Measurements from ENCODE around the gene KRTAP4-11.
"Not testable (repeated sequence)": the region's sequence is repeated elsewhere in the genome, so short reads cannot be mapped to it uniquely, and the experiment has no call there.

Gene KRTAP4-11

DNA sequence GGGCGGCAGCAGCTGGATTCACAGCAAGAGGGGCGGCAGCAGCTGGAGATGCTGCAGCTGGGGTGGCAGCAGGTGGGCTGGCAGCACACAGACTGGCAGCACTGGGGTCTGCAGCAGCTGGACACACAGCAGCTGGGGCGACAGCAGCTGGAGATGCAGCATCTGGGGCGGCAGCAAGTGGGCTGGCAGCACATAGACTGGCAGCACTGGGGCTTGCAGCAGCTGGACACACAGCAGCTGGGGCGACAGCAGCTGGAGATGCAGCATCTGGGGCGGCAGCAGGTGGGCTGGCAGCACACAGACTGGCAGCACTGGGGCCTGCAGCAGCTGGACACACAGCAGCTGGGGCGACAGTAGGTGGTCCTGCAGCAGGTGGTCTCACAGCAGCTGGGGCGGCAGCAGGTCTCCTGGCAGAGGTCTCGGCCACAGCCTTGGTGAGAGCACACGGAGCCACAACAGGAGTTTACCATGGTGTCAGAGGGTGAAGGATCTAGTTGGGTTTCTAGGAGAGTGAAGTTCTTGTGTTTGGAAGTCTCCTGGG, at the start of gene KRTAP4-11:
TSS of gene KRTAP4-11 (minus strand) at position 528 of the 541 bp plus-strand sequence. CDS start at position 470, 58 bp downstream.
- in situ Hi-C loops (cut with MboI; ENCODE audit: low sequenced_read_pairs), result not testable (repeated sequence)

DNA sequence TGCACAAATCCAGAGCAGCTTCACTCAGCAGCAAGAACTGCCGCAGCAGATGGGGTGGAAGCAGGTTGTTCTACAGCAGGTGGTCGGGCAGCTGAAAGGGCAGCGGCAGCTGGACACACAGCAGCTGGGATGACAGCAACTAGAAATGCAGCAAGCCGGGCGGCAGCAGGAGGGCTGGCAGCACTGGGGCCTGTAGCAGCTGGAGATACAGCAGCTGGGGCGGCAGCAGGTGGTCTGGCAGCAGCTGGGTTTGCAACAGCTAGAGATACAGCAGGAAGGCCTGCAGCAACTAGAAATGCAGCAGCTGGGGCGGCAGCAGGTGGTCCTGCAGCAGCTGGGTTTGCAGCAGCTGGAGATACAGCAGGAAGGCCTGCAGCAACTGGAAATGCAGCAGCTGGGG, 49.4 kb upstream of the KRTAP4-11 start:
- in situ Hi-C loops (cut with MboI; ENCODE audit: low sequenced_read_pairs), result no loop called here

DNA sequence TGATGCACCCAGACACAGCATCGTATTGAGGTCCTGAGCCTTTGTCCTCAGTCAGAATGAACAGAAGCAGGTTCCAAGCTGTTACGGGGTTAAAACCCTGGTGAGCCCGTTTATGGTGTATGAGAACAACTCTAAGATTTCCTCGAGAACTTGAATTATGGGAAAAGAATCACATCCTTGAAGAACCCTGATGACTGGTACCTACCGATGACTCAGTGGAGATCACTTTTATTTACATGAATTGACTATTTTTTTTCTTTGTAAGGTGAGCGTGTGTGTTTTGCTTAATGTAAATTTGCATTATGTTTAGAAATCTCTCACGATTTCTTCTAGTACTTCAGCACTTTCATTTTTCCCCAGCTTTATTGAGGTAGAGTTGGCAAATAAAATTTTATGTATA, 45.7 kb upstream of the KRTAP4-11 start:
- in situ Hi-C loops (cut with MboI; ENCODE audit: low sequenced_read_pairs), result no loop called here

DNA sequence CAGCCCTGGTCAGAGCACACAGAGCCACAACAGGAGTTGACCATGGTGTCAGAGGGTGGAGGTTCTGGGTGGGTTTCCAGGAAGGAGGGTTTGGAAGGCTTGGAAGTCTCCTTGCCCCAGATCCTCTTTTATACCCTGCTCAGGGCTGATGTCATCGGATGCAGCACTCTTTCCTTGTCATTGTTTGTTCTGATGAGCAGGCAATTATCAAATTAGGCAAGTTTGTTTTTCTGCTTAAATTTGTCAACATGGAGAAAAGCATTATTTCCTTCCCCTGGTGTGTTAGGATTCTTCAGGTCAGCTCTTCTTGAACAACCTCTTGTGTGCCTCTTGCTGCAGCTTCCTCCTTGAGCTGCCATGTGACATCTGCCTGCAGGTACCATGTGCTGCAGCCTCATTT, 42.5 kb upstream of the KRTAP4-11 start, which contains the start of gene KRTAP4-4:
TSS of gene KRTAP4-4 (minus strand) at position 101 of the 400 bp plus-strand sequence. CDS start at position 44, 57 bp downstream.
- in situ Hi-C loops (cut with MboI; ENCODE audit: low sequenced_read_pairs), result no loop called here

DNA sequence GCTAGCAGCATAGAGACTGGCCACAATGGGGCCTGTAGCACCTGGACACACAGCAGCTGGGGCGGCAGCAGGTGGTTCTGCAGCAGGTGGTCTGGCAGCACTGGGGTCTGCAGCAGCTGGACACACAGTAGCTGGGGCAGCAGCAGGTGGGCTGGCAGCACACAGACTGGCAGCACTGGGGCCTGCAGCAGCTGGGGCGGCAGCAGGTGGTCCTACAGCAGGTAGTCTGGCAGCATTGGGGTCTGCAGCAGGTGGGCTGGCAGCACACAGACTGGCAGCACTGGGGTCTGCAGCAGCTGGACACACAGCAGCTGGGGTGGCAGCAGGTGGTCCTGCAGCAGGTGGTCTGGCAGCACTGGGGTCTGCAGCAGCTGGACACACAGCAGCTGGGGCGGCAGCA, 42.0 kb upstream of the KRTAP4-11 start:
- in situ Hi-C loops (cut with MboI; ENCODE audit: low sequenced_read_pairs), result not testable (repeated sequence)

DNA sequence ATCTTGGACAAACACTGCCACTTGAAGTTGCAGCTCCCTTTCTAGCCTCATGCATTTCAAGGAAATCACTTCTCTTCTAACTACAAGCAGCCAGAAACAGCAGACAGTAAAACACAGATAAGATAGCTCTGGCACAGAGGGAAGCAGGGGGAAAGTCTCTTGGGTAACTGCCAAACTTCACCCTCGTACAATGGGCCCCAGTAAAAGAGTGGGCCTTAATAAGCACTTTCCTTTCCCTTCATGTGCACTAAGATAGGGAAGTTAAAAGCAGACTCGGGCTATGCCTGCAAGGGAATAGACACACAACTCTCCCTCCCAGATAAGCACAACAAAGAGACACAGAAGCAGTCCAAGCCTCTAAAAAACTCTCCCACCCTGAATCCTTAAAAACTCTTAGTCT, 35.7 kb upstream of the KRTAP4-11 start:
- in situ Hi-C loops (cut with MboI; ENCODE audit: low sequenced_read_pairs), result no loop called here

DNA sequence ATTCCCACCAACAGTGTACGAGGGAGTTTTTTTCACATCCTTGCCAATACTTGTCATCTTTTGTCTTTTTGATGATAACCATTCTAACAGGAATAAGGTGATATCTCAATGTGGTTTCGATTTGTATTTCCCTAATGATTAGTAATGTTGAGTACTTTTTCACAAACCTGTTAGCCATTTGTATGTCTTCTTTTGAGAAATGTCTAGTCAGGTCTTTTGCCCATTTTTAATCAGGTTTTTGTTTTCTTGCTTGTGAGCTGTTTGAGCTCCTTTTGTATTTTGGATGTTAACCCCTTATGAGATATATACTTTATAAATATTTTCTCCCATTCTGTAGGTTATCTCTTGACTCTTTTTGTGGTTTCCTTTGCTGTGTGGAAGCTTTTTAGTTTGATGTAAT, 33.4 kb upstream of the KRTAP4-11 start:
- in situ Hi-C loops (cut with MboI; ENCODE audit: low sequenced_read_pairs), result no loop called here

DNA sequence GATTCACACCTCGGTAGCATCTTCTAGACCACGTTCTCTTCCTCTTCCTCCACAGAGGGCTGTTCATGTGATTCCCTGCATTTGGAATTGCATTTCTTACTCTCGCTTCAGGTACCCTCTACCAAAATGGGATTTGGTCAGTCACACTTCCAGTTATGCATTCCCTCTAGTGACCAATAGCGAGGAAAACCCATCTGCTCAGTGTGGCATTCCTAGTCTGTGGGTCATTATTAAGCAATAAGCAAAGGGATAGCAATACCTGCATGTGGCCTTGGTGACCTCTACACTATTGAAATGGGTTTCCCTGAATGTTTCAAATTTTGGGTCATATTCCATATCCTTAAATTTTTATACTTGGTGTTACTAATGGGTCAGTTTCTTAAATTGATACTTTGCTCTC, 31.9 kb upstream of the KRTAP4-11 start:
- in situ Hi-C loops (cut with MboI; ENCODE audit: low sequenced_read_pairs), result no loop called here

DNA sequence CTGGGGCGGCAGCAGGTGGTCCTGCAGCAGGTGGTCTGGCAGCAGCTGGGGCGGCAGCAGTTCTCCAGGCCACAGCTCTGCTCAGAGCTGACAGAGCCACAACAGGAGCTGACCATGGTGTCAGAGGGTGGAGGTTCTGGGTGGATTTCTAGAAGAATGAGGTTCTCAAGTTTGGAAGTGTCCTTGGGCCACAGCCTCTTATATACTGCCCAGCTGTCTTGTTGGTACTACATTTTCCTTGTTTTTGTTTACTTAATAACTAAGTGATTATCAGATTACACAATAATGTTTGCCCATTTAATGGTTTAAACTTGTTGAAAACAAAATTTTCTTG, 31.4 kb upstream of the KRTAP4-11 start, which contains the start of gene KRTAP4-5:
TSS of gene KRTAP4-5 (minus strand) at position 174 of the 334 bp plus-strand sequence. CDS start at position 116, 58 bp downstream.
- in situ Hi-C loops (cut with MboI; ENCODE audit: low sequenced_read_pairs), result no loop called here

DNA sequence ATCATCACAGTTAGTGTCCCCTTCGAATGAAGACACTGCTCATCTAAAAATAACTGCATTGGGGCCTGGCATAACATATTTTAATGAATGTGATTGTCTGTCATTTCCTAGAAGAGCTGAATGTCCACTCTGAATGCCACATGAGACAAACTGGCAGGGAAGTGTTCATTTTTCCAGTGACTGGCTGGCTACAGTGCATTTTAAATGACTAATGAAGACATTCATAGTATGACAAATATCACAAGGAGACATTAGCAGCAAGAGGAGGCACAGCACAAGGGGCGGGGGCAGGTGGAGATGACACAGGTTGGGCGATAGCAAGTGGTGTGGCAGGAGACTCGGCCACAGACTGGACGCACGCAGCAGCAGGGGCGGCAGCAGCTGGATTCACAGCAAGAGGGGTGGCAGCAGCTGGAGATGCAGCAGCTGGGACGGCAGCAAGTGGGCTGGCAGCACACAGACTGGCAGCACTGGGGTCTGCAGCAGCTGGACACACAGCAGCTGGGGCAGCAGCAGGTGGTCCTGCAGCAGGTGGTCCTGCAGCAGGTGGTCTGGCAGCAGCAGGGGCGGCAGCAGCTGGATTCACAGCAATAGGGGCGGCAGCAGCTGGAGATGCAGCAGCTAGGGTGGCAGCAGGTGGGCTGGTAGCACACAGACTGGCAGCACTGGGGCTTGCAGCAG, 30.9 kb upstream of the KRTAP4-11 start:
- in situ Hi-C loops (cut with MboI; ENCODE audit: low sequenced_read_pairs), result not testable (repeated sequence)

DNA sequence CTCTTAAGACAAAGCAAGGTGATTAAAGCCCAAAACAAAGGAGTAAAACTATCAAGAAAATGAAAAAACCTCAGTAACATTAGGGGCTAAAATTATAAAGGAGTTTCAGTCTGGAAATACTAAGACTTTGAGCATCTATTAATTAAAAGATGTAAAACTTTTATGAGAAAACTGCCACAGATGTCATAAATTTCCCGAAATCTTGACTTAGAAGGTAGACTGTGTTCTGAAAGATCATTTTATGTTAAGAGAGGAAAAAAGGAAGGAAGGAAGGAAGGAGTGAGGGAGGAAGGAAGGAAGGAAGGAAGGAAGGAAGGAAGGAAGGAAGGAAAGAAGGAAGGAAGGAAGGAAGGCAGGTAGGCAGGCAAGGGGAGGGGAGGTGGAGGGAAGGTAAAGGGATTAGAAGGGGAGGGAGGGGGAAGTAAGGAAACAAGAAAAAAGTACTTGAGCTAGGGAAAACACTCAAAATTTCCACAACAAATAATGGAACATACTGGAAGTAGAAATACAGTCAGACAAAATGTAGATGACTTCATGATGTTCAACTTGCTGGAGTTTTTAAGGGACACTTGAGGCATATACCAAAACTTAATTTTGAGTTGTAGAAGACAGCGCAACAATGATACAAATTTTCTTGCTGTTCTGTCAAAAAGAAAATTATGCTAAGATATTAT, 29.5 kb upstream of the KRTAP4-11 start:
- in situ Hi-C loops (cut with MboI; ENCODE audit: low sequenced_read_pairs), result no loop called here

DNA sequence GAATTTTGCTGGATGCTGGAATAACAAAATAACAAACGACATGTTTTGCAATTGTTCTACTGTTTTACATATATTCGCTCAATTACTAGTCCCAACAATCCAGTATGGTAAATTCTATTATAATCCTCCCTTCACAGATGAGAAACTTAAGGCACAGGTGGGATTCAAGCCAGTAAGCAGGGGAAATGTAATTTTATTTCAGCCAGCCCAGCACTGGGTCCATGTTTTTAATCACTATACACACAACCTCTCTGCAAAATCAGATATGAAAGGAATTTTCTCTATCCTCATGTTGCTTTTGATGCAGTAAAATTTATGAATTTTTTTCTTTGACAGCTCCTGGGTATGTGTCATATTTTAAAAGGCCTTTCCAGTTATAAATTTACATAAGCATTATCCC, 27.1 kb upstream of the KRTAP4-11 start:
- in situ Hi-C loops (cut with MboI; ENCODE audit: low sequenced_read_pairs), result no loop called here

DNA sequence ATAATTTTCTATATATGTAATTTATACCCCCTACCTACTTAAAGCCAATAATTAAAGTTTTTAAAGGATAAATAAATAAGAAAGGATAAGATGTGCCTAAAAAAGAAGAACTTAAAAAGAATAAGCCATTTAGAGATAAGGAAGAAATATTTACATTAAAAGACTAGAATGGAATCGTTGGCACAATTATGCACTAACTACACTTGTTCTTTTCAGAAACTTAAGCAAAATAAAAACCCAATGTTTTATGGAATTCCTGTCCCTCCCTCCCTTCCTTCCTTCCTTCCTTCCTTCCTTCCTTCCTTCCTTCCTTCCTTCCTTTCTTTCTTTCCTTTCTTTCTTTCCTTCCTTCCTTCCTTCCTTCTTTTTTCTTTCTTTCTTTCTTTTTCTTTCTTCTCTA, 26.7 kb upstream of the KRTAP4-11 start:
- in situ Hi-C loops (cut with MboI; ENCODE audit: low sequenced_read_pairs), result no loop called here

DNA sequence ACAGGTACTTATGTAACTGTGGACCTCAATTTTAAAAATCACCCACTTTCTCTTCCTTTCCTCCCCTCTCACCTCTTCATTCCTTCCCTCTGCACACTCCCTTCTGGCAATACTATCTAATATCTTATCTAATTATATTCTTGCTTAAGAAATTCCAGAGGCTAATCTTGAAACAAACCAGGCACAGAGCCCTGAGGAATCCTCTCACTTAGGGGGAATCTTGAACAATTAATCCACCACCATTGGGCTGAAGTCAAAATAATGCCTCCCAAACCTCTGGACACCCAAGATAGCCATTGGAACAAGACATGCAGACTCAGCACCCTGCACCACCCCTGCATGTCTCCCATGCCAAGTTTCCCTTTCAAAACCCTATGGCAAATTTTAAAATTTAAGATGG, 23.2 kb upstream of the KRTAP4-11 start:
- in situ Hi-C loops (cut with MboI; ENCODE audit: low sequenced_read_pairs), result no loop called here

DNA sequence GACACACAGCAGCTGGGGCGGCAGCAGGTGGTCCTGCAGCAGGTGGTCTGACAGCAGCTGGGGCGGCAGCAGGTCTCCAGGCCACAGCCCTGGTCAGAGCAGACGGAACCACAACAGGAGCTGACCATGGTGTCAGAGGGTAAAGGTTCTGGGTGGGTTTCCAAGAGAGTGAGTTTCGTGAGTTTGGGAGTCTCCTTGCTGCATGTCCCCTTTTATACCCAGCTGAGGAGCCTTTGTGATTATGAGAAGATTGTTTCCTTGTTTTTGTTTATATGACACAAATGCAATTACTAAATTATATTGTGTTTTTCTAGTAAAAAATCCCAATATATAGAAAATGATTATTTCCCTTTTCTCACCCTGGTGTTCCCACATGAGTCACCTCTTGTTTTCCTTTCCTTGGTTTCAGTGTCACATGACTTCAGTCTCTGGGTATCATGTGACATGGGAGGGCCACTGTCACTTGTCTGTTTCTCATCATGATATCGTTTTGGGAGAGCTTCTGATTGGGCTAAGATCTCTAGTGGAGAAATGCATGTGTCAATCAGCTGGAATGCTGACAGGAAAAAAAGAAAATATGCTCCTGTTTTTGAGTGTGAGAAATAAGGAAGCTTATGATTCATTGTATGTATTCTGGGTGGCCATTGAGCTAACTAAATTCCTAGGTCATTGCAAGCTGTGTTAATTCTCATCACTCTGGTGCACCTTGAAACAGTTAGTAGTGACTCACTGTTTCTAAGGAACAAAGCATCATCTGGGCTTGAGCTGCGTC, 22.4 kb upstream of the KRTAP4-11 start, which contains the start of gene KRTAP4-6:
TSS of gene KRTAP4-6 (minus strand) at position 185 of the 772 bp plus-strand sequence. CDS start at position 128, 57 bp downstream.
- in situ Hi-C loops (cut with MboI; ENCODE audit: low sequenced_read_pairs), result no loop called here

DNA sequence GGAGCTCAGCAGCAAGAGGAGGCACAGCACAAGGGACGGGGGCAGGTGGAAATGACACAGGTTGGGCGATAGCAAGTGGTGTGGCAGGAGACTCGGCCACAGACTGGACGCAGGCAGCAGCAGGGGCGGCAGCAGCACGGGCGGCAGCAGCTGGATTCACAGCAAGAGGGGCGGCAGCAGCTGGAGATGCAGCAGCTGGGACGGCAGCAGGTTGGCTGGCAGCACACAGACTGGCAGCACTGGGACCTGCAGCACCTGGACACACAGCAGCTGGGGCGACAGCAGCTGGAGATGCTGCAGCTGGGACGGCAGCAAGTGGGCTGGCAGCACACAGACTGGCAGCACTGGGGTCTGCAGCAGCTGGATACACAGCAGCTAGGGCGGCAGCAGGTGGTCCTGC, 21.7 kb upstream of the KRTAP4-11 start:
- in situ Hi-C loops (cut with MboI; ENCODE audit: low sequenced_read_pairs), result not testable (repeated sequence)

DNA sequence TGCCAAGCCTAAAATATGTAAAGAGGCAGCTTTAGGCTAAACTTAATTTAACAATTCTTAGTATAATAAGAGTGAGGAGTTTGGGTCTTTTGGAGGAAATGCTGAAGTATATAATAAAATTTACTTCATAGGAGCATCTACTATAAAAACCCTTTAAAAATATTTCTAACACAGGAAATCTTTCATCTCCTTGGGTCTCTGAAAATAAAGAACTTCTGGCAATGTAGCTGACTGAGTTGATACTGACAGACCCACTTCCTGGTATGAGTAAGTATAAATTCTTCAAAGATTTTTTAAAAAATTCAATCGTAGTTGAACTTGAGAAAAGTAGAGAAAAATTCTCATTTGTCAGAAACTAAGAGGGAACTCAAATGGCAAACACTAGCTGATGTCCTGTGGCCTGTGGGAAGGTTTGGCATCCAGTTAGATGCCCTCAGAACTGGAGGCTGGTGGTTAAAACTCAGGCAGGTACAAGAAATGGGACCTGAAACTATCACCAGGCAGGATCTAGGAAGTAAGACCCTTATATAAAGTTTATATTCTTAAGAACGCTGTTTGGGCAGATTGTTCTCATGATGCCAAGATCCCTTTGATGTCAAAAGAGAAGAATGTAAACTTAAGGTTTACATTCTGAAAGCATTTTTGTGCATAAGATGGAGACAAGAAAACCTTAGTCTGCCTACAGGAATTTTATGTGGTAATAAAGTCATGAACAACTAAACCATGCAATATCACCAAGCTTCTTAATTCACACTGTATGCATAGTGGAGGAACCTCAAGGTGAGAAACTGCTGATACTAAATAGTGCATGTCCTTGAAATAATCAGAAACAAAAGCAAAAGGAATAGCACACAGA, 15.9 kb upstream of the KRTAP4-11 start:
- in situ Hi-C loops (cut with MboI; ENCODE audit: low sequenced_read_pairs), result no loop called here

DNA sequence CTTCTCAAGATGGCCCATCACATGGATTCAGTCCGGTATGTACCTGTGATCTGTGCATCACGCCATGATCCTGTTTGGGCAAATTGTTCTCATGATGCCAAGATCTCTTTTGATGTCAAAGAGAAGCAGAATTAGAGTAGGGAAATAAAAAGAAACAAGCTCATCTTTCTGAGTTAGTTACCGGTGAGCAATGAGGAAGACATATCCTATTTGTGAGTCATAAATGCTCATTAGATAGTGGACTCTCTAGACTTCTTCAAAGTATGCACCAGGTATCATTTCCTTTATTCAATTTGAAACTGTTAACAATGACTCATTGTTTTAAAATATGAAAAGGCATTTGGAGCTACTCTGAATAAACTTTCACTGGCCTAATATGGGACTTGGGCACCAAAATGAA, 13.8 kb upstream of the KRTAP4-11 start:
- in situ Hi-C loops (cut with MboI; ENCODE audit: low sequenced_read_pairs), result no loop called here

DNA sequence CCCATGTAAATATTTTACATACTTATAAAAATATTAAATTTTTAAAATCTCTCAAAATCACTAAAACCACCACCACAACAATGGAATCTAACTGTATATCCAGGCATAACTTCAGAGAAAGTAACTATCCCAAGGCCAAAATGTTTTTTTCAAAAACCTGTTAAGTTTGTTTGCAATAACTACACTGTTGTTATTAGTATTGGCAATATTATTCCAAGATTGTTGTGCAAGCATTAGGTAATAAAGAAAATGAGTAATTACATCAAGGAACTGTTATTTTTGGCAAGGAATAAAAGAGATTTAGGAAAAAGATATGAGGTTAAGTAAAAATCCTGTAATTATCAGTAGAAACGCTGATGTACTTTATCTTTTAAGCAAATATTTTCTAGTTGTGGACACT, 9.2 kb upstream of the KRTAP4-11 start:
- in situ Hi-C loops (cut with MboI; ENCODE audit: low sequenced_read_pairs), result no loop called here

DNA sequence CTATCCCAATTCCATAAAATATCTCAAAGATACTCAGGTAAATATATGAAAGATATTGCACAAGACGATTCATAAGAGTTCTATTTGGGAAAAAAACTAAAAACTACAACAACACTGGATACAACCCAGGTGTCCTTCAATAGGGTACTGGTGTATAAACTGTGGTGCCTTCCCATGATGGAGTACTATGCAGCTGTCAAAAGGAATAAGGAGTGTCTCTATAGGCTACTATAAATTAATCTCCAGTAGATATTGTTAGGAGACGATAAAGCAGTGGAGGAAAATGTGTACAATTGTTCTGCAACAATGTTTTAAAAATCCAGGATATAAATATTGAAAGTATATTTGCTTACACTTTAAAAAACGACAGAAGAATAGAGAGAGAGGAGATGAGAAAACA, 8.2 kb upstream of the KRTAP4-11 start:
- in situ Hi-C loops (cut with MboI; ENCODE audit: low sequenced_read_pairs), result no loop called here

Data from HL-60/S4 treated with retinoic acid at 250 ng/mL for 4 days and 3 days (cell line).